ENCODE results near the gene ATP9B. TPM values are rescaled to one million over a fixed set of nuclear protein-coding genes. Genes with fewer than 3 reads are reported as not detected.

Gene ATP9B
- total RNA-seq, 1 experiment from 2014 or later: 20.9 TPM

GRCh38 chr18:79049506-79049905 lies 19.7 kb upstream of the ATP9B start:
- Mint-ChIP-seq H3K27ac (no peak overlapping the region), H3K36me3 (ENCODE audit: insufficient read depth in 1 of 3, low read depth in 3 of 3) (no peaks in the 10 kb centered on the region), H3K27me3 (ENCODE audit: low read depth) (peaks cover 8% of the 10 kb centered on the region; the same call in 1 of the 2 replicates), H3K9me3 (no peaks in the 10 kb centered on the region), H3K4me3 (no peak overlapping the region), H3K4me1 (peaks cover 0 to 9% of the 10 kb centered on the region in 2 experiments; a peak in 2 of 4 replicates)
- Histone ChIP-seq H3K23ac (ENCODE audit: insufficient read length, low read depth, low read length) (no peak overlapping the region), H3K27ac (ENCODE audit: insufficient read length, low read depth, low read length) (no peak overlapping the region), H3K18ac (ENCODE audit: insufficient read length, low read depth, low read length) (no peak overlapping the region), H3K9ac (ENCODE audit: extremely low read depth, insufficient read length, low read length) (no peak overlapping the region), H2BK20ac (ENCODE audit: low read depth, low read length, poor library complexity, severe bottlenecking) (no peak overlapping the region), H4K8ac (replicated peaks; ENCODE audit: insufficient read length, low read depth, low read length) (no peak overlapping the region), H3K9me3 (ENCODE audit: control insufficient read depth, low read depth, low read length) (no peaks in the 10 kb centered on the region), H3K4me2 (ENCODE audit: insufficient read depth, insufficient read length, low read length) (no peak overlapping the region), H2AFZ (ENCODE audit: low read length) (no peak overlapping the region), H3K14ac (ENCODE audit: insufficient read depth, low read length) (no peak overlapping the region), H3K27me3 (ENCODE audit: insufficient read depth, low read length) (no peaks in the 10 kb centered on the region), H2BK5ac (ENCODE audit: insufficient read length, low read length) (no peak overlapping the region), H3K23me2 (ENCODE audit: insufficient read length, low read depth, low read length, poor library complexity, severe bottlenecking) (no peaks in the 10 kb centered on the region), H4K5ac (ENCODE audit: insufficient read length, low read depth, low read length) (no peak overlapping the region), H4K91ac (ENCODE audit: insufficient read length, low read depth, low read length) (no peak overlapping the region), H3K4me1 (ENCODE audit: insufficient read depth, low read length) (no peaks in the 10 kb centered on the region), H2AK5ac (ENCODE audit: insufficient read length, low read length) (no peak overlapping the region), H3K79me2 (ENCODE audit: insufficient read depth, low read length) (no peaks in the 10 kb centered on the region), H4K20me1 (ENCODE audit: control insufficient read depth, insufficient read depth, insufficient read length) (no peaks in the 10 kb centered on the region), H3K56ac (ENCODE audit: insufficient read length, low read depth, low read length) (no peak overlapping the region), H2BK15ac (ENCODE audit: low read depth, low read length) (no peak overlapping the region), H2BK120ac (ENCODE audit: low read depth, low read length, poor library complexity, severe bottlenecking) (no peak overlapping the region), H3K4ac (ENCODE audit: low read depth, low read length) (no peak overlapping the region), H2BK12ac (ENCODE audit: insufficient read length, low read depth, low read length) (no peak overlapping the region), H3T11ph (ENCODE audit: low read length) (no peak overlapping the region), H3K79me1 (ENCODE audit: insufficient read depth, low read depth, low read length, poor library complexity, severe bottlenecking) (no peaks in the 10 kb centered on the region)
- no peak for TF ChIP-seq CTCF (conservative IDR thresholded peaks at IDR 0.05)
- WGBS (ENCODE audit: extremely low coverage, insufficient read length, low lambda C conversion rate): no CpG with 5 or more reads among the region's 3 CpGs
- no peak for DNase-seq
